HG02885 (cell line): Measurements from ENCODE around the gene ASCC3.
"Not testable (repeated sequence)": the region's sequence is repeated elsewhere in the genome, so short reads cannot be mapped to it uniquely, and the experiment has no call there.

Experiments
- ATAC-seq: cut with Tn5 transposase; IDR thresholded peaks from one replicate; pipeline ENCODE4 v1.9.1; 2021; ENCODE audit warnings: mild to moderate bottlenecking; ENCODE audit not compliant: unreplicated experiment, poor library complexity

The ASCC3 gene

DNA sequence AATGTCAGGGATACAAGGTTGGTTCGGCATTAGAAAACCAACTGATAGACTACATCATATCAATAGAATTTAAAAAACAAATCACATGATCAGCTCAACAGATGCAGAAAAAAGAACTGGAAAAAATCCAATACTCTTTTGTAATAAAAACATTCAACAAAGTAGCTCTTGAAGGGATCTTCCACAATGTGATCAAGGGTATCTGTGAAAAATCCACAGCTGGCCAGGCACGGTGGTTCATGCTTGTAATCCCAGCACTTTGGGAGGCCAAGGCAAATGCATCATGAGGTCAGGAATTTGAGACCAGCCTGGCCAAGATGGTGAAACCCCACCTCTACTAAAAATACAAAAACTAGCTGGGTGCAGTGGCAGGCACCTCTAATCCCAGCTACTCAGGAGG, 63.1 kb downstream of the ASCC3 start:
- no peak for ATAC-seq

DNA sequence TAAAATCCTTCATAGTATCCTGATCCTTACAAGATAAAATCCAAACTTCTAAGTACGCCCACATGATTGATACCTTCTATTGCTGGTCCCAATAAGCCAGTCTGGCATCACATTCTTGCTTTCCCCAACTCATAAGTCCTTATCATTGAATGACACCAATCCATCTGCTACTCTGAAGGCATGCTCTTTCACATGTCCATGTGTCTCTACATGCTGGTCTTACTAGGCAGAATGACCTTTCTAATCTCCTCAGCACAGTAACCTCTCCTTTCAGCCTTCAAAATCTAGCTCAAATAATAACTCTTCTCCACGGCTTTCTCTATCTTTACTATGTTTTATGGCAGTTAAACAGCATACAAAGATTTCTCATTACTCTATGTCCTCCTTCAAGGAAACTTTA, 71.1 kb downstream of the ASCC3 start:
- no peak for ATAC-seq

DNA sequence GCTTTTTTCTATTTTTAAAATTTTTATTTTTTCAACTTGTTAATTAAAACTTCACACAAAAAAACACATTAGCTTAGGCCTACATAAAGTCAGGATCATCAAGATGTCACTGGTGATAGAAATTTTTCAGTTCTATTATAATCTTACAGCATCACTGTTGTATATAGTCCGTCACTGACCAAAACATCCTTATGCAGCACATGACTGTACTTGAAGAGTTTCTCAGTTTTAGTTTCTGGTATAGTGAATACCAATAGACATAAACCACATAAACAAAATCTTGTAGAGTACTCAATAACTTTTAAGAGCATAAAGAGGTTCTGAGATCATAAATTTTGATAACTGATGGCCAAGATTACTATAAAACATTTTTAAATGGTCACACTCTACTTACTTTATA, 71.8 kb downstream of the ASCC3 start:
- peak; percentile 52 for ATAC-seq

DNA sequence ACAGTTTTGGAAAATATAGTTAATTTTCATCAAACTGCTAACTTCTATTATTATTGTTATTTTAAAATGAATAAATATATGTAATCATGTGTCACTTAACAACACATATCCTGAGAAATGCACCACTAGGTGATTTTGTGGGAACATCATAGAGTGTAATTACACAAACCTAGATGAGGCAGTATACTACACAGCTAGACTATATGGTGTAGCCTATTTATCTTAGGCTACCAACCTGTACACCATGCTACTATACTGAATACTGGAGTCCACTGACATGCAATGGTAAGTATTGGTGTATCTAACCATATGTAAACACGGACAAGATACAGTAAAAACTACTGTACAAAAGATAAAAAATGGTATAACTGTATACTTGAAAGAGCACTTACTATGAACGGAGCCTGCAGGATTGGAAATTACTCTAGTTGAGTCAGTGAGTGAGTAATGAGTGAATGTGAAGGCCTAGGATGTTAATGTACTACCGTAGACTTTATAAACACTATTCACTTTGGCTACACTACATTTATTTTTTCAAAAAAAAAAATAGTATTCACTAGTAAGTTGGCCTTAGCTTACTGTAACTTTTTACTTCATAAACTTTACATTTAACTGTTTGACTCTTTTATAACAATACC, 72.4 kb downstream of the ASCC3 start:
- no peak for ATAC-seq

DNA sequence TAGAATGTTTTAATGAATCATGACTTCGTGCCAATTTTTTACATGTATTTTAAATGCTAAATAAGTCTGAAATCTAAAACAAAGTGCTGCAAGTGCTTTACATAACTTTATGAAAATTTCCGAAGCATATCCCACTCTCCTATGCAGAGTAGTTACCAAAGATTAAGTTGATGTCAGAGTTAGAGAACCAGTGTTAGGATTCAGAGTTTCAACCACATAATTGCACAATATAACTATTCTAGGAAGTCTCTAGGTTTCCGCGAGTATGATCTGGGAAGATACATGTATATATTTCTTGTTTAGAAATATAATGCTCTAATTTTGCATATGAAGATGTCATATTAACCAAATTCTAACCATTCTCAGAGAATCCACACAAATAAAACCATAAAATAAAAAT, 74.8 kb downstream of the ASCC3 start:
- ATAC-seq = no peak

DNA sequence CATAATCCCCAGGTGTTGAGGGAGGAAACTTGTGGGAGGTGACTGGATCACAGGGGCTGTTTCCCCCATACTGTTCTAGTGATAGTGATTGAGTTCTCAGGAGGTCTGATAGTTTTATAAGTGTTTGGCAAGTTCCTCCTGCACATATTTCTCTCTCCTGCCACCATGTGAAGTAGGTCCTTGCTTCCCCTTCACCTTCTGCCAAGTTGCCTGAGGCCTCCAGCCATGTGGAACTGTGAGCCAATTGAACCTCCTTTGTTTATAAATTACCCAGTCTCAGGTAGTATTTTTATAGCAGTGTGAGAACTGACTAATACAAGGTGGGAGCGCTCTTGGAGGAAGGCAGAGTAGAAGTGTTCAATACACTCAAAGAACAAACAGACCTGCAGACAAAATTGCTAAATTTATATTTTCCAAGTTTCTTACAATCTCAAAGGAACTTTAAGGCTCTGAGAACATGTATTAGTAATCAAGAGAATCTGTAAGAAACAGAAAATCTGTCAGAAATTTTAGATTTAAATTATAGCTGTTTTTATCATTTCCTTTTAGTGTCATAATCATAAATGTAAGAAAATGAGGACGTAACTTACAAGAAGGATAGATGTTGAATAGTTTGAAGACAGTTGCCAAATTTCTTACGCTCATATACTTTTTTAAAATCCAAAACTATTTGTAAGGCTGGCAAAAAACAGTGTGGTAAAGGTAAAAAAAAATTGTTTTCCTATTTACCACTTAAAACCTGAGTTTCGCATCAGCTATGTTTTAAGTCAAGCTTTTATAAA, 77.7 kb downstream of the ASCC3 start:
- no peak for ATAC-seq

DNA sequence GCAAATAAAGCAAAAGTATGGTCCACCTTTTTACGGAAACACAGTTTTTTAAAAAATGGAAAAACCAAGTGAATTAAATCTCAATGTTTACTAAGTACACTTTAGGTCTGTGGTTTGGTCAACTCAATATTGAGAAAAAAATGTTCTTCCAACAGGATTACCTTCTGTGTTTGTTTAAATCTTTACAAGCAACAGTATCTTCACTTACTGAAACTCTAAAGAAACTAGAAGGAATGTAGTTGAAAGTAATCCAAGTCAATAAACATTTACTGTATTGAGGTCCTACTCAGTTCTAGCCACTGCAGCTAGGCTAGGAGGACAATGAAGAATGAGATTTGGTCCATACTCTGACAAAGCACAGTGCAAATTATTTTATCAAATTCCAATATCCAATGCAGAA, 80.1 kb downstream of the ASCC3 start:
- ATAC-seq = no peak

DNA sequence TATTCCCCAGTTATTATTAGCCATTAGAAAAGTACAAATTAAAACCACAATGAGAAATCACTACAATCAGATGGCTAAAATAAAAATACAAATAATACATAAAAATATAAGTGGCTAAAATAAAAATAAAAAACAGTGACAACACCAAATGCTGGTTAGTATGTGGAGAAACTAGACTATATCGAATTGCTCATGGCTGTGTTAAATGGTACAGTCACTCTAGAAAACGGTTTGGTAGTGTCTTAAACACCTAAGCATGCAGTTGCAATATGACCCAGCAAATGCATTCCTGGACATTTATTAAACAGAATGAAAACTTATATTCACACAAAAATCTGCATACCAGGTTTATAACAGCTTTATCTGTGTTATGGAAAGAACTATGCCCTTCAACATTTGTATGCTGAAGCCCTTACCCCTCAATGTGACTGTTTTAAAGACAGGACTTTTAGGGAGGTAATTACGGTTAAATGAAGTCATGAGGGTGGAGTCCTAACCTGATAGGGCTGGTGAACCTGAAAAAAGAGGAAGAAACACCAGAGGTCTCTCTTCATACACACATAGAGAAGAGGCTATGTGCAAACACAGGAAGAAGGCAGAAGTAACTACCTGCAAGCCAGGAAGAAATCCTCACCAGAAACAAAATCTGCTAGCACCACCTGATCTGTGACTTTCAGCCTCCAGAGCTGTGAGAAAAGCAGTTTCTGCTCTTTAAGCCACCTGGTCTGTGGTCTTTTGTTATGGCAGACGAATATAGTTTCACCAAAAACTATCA, 84.9 kb downstream of the ASCC3 start:
- ATAC-seq = peak; percentile 94

DNA sequence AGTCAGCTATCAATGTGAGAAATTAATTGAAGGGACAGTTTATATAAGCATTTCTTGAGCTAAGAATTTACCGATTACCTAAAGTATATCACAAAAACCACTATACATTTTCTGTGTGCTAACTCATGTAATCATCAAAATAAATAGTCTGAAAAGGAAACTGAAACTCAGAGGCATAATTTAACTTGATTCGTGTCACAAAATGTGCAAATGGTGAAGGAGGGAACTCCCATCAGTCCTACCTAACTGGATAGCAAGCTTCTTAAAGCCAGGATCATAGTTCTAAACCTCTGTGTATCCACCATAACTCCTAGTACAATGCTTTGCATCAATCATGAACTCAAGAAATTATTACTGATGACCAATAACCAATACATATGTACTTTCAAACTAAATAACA, 91.0 kb downstream of the ASCC3 start:
- ATAC-seq = no peak

DNA sequence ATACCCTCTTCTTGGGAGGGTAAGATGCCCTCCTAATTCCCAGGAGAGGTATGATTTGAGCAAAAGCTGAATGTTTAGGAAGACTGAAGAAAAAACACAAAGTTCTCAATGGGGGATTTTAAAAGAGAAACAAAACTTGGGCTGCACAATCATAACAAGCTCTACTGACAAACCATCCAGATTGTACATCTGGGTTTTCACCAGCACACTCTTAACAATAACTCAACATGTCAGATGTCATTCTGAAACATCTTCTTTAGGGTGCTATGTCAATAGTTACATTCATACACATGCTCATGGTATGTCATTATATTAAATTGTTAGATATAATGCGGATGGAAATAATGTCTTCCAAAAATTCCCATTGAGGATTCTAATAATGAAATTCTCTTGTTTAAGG, 95.1 kb downstream of the ASCC3 start:
- no peak for ATAC-seq

DNA sequence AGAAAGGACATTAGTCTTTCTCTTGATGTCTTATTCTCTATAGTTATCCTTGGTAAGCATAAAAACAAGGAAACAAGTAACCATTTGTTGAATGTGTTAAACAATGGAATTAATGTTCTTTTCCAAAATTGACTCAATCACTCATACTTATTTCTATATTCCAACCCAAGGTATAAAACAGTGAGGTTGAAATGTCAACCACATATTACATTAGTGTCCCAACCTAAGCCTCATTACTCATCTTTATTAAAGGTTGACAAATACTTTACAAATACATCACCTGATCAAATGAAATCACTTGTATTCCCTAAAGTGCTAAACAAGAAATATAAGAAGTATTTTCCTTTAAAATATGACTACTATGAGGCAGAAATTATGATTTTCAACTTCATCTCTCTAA, 100.5 kb downstream of the ASCC3 start:
- ATAC-seq = no peak

DNA sequence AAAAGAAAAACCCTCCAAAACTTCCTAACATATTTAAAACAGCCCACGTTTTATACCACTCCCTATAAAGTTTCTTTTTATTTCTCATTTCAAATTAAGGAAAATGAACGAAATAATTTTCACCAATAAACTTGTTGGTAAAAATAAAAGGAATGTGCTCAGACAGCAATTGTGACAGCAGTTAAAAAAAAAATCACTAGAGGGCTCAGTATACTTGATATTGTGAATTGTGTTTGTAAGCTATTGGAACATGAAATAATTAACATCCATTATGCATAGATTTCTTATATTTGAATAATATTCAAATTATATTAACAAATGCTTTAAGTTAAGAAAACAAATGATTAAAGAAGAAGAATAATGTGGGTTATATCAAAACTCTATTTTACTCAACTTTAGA, 105.5 kb downstream of the ASCC3 start:
- ATAC-seq = no peak

DNA sequence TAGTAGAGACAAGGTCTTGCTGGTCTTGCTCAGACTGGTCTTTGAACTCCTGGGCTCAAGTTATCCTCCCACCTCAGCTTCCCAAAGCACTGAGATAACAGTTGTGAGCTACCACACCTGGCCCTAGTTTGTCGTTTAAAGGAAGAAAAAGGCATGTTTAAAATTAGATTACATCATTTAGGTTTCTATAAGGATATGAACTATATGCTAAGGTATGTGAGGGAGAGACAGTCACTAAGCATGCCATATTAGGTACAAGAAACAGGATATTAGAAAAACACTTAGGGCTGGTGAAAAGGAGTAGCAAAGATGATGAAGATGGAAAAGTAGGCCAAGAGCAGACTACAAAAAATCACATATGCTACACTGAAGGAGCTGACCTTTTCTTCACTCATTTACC, 106.4 kb downstream of the ASCC3 start:
- ATAC-seq = no peak

DNA sequence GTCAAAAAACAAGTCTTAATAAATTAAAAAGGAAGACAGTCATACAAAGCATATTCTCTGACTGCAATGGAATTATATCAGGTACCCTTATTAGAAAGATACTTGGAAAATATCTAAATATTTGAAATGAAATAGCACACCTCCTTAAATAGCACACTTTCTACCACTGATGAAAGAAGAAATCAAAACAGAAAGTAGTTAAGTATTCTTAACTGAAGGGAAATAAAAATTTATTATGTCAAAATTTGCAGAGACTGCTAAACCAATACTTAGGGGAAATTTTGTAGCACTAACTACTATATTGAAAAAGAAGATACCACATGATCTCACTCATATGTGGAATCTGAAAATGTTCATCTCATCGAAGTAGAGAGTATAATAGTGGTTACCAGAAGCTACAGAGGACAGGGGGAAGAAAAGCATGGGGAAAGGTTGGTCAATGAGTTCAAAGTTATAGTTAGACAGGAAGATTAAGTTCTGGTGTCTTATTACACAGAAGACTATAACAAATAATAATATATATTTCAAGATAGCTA, 112.2 kb downstream of the ASCC3 start:
- ATAC-seq = no peak

DNA sequence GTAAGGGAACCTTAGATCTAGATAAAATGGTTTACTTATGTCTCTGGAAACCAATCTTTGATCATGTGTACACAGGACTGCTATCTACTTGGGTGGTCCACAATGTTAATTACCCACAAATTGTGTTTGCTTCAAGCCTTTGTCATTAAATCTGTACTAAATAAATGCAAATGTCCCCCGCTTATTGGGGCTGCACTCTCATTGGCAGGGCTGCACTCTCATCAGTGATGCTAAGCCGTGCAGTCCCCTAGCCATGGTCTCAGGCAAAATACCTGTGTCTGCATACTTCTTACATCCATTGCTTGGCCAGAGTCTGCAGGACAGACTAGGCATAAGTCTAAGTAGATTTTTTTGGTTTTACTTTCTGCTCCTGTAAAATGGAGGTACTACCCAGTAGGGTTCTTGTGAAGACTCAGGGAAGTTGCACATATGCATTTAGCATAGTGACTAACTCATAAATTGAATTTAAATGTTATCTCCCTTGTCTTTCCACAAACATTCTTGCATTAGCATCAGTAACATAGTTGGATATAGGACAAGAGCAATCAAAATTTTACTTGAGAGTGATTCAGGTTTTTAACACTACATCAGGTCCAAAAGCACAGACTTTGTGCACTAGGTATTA, 117.4 kb downstream of the ASCC3 start:
- ATAC-seq = no peak

DNA sequence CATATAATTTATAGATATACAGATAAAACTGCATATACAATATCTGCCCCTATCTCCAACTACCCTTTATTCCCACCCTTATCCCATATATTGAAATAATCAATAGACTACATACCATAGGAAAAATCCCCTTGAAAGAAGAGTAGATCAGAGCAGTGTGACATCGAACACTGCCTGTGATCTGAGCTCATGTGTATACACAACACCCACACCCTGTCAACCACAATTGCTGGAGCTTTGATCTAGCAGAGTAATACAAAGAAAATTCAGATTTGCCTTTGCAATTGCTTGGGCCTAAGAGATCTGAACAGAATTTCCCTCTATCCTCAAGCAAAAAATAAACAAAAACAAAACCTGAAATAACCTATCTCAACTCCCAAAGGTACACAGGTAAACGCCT, 119.3 kb downstream of the ASCC3 start:
- ATAC-seq = no peak

DNA sequence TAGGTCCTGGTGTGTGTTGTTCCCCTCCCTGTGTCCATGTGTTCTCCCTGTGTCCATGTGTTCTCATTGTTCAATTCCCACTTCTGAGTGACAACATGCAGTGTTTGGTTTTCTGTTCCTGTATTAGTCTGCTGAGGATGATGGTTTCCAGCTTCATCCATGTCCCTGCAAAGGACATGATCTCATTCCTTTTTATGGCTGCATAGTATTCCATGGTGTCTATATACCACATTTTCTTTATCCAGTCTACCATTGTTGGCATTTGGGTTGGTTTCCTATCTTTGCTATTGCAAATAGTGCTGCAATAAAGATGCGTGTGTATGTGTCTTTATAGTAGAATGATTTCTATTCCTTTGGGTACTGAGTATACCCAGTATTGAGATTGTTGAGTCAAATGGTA, 122.7 kb downstream of the ASCC3 start:
- not testable (repeated sequence) for ATAC-seq

DNA sequence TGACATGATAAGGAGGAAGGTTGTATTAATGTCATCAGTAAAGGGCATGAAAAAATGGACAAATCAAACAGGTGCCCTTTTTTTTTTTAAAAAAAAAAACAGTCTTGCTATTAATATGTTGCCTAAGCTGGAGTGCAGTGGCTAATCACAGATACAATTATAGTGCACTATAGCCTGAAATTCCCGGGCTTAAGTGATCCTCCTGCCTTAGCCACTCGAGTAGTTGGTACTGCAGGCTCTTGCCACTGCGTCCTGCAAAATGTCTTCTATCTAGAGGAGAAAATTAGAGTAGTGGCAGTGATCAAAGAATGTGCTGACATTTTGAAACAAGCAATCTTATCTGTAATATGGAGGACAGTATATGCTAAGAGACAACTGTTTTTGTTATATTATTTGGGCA, 127.7 kb downstream of the ASCC3 start:
- no peak for ATAC-seq

DNA sequence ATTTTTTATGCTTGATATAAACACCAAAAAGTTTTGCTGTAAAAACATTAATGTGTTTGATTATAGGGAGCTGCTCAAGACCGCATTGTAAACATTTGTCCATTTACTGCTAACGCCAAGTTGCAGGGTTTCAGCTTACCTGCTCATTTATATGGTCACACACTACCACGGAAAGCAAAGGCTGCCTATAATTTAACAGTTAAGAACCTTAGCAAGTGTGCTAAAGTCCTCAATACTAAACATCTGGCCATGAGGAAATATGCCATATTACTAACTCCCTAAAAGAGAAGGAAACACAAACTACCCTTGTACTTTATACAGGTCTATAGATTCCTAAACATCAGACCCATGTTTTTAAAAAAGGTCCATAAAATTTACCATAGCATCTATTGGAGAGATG, 129.5 kb downstream of the ASCC3 start:
- ATAC-seq = no peak

DNA sequence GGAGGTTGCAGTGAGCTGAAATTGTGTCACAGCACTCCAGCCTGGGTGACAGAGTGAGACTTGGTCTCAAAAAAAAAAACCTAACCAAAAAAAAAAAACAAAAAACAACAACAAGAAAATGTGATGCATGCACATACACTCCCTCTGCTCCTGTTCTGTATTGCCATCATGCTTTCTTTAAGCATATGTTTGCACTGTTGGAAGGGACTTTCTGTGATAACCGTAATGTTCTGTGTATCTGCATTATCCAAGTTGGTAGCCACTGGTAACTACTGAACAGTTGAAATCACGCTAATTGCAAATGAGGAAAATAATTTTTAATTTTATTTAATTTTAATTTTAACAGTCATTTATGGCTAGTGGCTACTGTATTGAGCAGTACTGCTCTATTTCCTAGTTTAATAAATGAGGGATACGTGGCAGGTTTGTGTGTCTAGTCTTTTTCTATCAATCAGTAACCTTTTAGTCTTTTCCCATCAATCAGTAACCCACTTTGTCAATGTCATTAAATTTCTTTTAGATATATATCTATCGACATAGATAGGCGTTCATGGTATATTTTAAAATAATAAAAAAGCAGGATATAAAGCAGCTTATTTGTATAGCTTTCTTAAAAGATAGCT, 135.6 kb downstream of the ASCC3 start:
- ATAC-seq = no peak
